GM21360 (cell line): ENCODE measurements around the gene CLSTN1.
"Not testable (repeated sequence)": the region's sequence is repeated elsewhere in the genome, so short reads cannot be mapped to it uniquely, and the experiment has no call there.

Experiments used
- ATAC-seq: cut with Tn5 transposase; IDR thresholded peaks from one replicate; pipeline ENCODE4 v1.9.1; 2021; ENCODE audit warnings: mild to moderate bottlenecking, moderate library complexity; ENCODE audit not compliant: unreplicated experiment

The CLSTN1 gene

GRCh38 chr1:9766759-9767442 lies 56.9 kb downstream of the CLSTN1 start:
- ATAC-seq = no peak

GRCh38 chr1:9764550-9764949 lies 59.2 kb downstream of the CLSTN1 start:
- ATAC-seq = no peak

GRCh38 chr1:9763914-9764313 lies 59.9 kb downstream of the CLSTN1 start:
- ATAC-seq = no peak

- not testable (repeated sequence) for ATAC-seq
These were observed 61.3 kb downstream of the CLSTN1 start for GRCh38 chr1:9762446-9762845.

GRCh38 chr1:9761855-9762254 lies 61.9 kb downstream of the CLSTN1 start:
- no peak for ATAC-seq

GRCh38 chr1:9760824-9761223 lies 62.9 kb downstream of the CLSTN1 start:
- ATAC-seq = no peak

GRCh38 chr1:9759939-9760338 lies 63.8 kb downstream of the CLSTN1 start:
- ATAC-seq = no peak

GRCh38 chr1:9758559-9759121 lies 65.1 kb downstream of the CLSTN1 start:
- ATAC-seq = no peak

- ATAC-seq = no peak
These were observed 68.2 kb downstream of the CLSTN1 start for GRCh38 chr1:9755441-9755995.

- ATAC-seq = no peak
These were observed 70.6 kb downstream of the CLSTN1 start for GRCh38 chr1:9753121-9753531.

GRCh38 chr1:9751971-9752370 lies 71.8 kb downstream of the CLSTN1 start:
- ATAC-seq = no peak

- no peak for ATAC-seq
These were observed 74.4 kb downstream of the CLSTN1 start for GRCh38 chr1:9749361-9749760.

- ATAC-seq = not testable (repeated sequence)
These were observed 75.4 kb downstream of the CLSTN1 start for GRCh38 chr1:9748391-9748790.

GRCh38 chr1:9746651-9747050 lies 77.1 kb downstream of the CLSTN1 start:
- ATAC-seq = no peak

GRCh38 chr1:9746211-9746610 lies 77.6 kb downstream of the CLSTN1 start:
- ATAC-seq = no peak

- ATAC-seq = no peak
These were observed 79.5 kb downstream of the CLSTN1 start for GRCh38 chr1:9744106-9744799.

GRCh38 chr1:9737671-9738070 lies 86.1 kb downstream of the CLSTN1 start:
- ATAC-seq = no peak

- no peak for ATAC-seq
These were observed 86.7 kb downstream of the CLSTN1 start for GRCh38 chr1:9737057-9737456.

GRCh38 chr1:9736241-9736640 lies 87.5 kb downstream of the CLSTN1 start:
- ATAC-seq = no peak

GRCh38 chr1:9735800-9736199 lies 88.0 kb downstream of the CLSTN1 start:
- no peak for ATAC-seq

- no peak for ATAC-seq
These were observed 90.5 kb downstream of the CLSTN1 start for GRCh38 chr1:9733160-9733789.
